ENCODE measurements around the gene CNNM4.
A peak's percentile ranks its signal among the peaks of the same experiment; 100 is the strongest.

CNNM4 gene

GRCh38 chr2:96798733-96799622 is 38.3 kb downstream of the CNNM4 start:
- Histone ChIP-seq H3K9me3 (ENCODE audit: insufficient read depth, low read length, severe bottlenecking) (no peaks in the 10 kb centered on the region), H3K9ac (ENCODE audit: low read depth, low read length) (no peak overlapping the region), H3K36me3 (ENCODE audit: insufficient read depth, low read length) (peaks cover 47% of the 10 kb centered on the region), H3K27ac (ENCODE audit: low read length) (no peak overlapping the region), H3K4me2 (ENCODE audit: insufficient read depth, low read length) (no peak overlapping the region), H3K79me2 (ENCODE audit: insufficient read depth, low read length) (no peaks in the 10 kb centered on the region; the same call in 1 of the 2 replicates), H3K4me3 (ENCODE audit: low read depth in 1 of 2, low read length in 2 of 2) (no peak overlapping the region), H2AFZ (ENCODE audit: low read depth, low read length) (no peak overlapping the region), H3K4me1 (ENCODE audit: insufficient read depth, low read length) (no peaks in the 10 kb centered on the region), H3K27me3 (ENCODE audit: insufficient read depth, low read length, poor library complexity) (no peaks in the 10 kb centered on the region), H4K20me1 (ENCODE audit: insufficient read depth, low read length) (no peaks in the 10 kb centered on the region; the same call in 1 of the 2 replicates)
- DNase-seq (no peak), ATAC-seq (ENCODE audit: insufficient read depth, low read depth) (no peak)
- TF ChIP-seq CTCF (IDR thresholded peaks at IDR 0.05; ENCODE audit: borderline replicate concordance, extremely low read depth, low read length, poor library complexity, severe bottlenecking): no peak
- no peak for TF ChIP-seq EZH2 (IDR thresholded peaks at IDR 0.05; ENCODE audit: borderline replicate concordance, low read depth, low read length, severe bottlenecking)

- no peak overlapping the region for H3K9ac ChIP-seq (ENCODE audit: low read depth, low read length)
- H4K20me1 ChIP-seq (ENCODE audit: insufficient read depth, low read length): no peaks in the 10 kb centered on the region; the same call in 1 of the 2 replicates
- H3K9me3 ChIP-seq (ENCODE audit: insufficient read depth, low read length, severe bottlenecking): no peaks in the 10 kb centered on the region
- peaks cover 47% of the 10 kb centered on the region for H3K36me3 ChIP-seq (ENCODE audit: insufficient read depth, low read length)
- H3K27me3 ChIP-seq (ENCODE audit: insufficient read depth, low read length, poor library complexity): no peaks in the 10 kb centered on the region
- no peak overlapping the region for H3K4me2 ChIP-seq (ENCODE audit: insufficient read depth, low read length)
- ATAC-seq (ENCODE audit: insufficient read depth, low read depth) (no peak), DNase-seq (no peak)
- TF ChIP-seq EZH2 (IDR thresholded peaks at IDR 0.05; ENCODE audit: borderline replicate concordance, low read depth, low read length, severe bottlenecking) (no peak), CTCF (IDR thresholded peaks at IDR 0.05; ENCODE audit: borderline replicate concordance, extremely low read depth, low read length, poor library complexity, severe bottlenecking) (no peak)
- H2AFZ ChIP-seq (ENCODE audit: low read depth, low read length): no peak overlapping the region
- H3K79me2 ChIP-seq (ENCODE audit: insufficient read depth, low read length): no peaks in the 10 kb centered on the region; the same call in 1 of the 2 replicates
- H3K4me3 ChIP-seq (ENCODE audit: low read depth in 1 of 2, low read length in 2 of 2): no peak overlapping the region
- H3K27ac ChIP-seq (ENCODE audit: low read length): no peak overlapping the region
- H3K4me1 ChIP-seq (ENCODE audit: insufficient read depth, low read length): no peaks in the 10 kb centered on the region
Observed at GRCh38 chr2:96799623-96799935, 38.9 kb downstream of the CNNM4 start.

- Histone ChIP-seq H3K4me1 (ENCODE audit: insufficient read depth, low read length) (no peaks in the 10 kb centered on the region), H3K9ac (ENCODE audit: low read depth, low read length) (no peak overlapping the region), H3K36me3 (ENCODE audit: insufficient read depth, low read length) (peaks cover 47% of the 10 kb centered on the region), H3K27me3 (ENCODE audit: insufficient read depth, low read length, poor library complexity) (no peaks in the 10 kb centered on the region), H3K79me2 (ENCODE audit: insufficient read depth, low read length) (no peaks in the 10 kb centered on the region), H3K4me3 (ENCODE audit: low read depth in 1 of 2, low read length in 2 of 2) (no peak overlapping the region), H3K9me3 (ENCODE audit: insufficient read depth, low read length, severe bottlenecking) (no peaks in the 10 kb centered on the region), H2AFZ (ENCODE audit: low read depth, low read length) (no peak overlapping the region), H4K20me1 (ENCODE audit: insufficient read depth, low read length) (no peaks in the 10 kb centered on the region; the same call in 1 of the 2 replicates), H3K27ac (ENCODE audit: low read length) (0 out of 2 replicates have a peak overlapping the region, but pooled peaks have one; percentile 11), H3K4me2 (ENCODE audit: insufficient read depth, low read length) (no peak overlapping the region)
- DNase-seq (no peak), ATAC-seq (ENCODE audit: insufficient read depth, low read depth) (peak; percentile 49)
- no peak for TF ChIP-seq EZH2 (IDR thresholded peaks at IDR 0.05; ENCODE audit: borderline replicate concordance, low read depth, low read length, severe bottlenecking)
- TF ChIP-seq CTCF (IDR thresholded peaks at IDR 0.05; ENCODE audit: borderline replicate concordance, extremely low read depth, low read length, poor library complexity, severe bottlenecking): no peak
Observed at GRCh38 chr2:96800061-96801004, 39.6 kb downstream of the CNNM4 start.

All from DND-41 (cell line).